Activated T-cell treated with anti-CD3 and anti-CD28 coated beads, Interleukin-2, amount 50 U/mL, for 24 hours (primary cell): ENCODE measurements around the gene KRTAP12-4.
"Not testable (repeated sequence)": the region's sequence is repeated elsewhere in the genome, so short reads cannot be mapped to it uniquely, and the experiment has no call there.

ENCODE experiments used
- DNase-seq: peaks from one replicate; pipeline ENCODE4 v3.0.0-alpha.2; 2020
- H3K27ac Mint-ChIP-seq: 2 replicates; pipeline ENCODE4 v1.8.0; 2020; ENCODE audit warnings: mild to moderate bottlenecking, mixed read lengths
- H3K27me3 Mint-ChIP-seq: 2 replicates; pipeline ENCODE4 v1.8.0; 2020; ENCODE audit warnings: mixed read lengths
- H3K36me3 Mint-ChIP-seq: 2 replicates; pipeline ENCODE4 v1.8.0; 2020; ENCODE audit warnings: low read depth, mixed read lengths
- H3K4me1 Mint-ChIP-seq: 2 replicates; pipeline ENCODE4 v1.8.0; 2020; ENCODE audit warnings: low read depth, mixed read lengths
- H3K4me3 Mint-ChIP-seq: 2 replicates; pipeline ENCODE4 v1.8.0; 2020; ENCODE audit warnings: mild to moderate bottlenecking, moderate library complexity, mixed read lengths
- H3K9me3 Mint-ChIP-seq: 2 replicates; pipeline ENCODE4 v1.8.0; 2020; ENCODE audit warnings: mixed read lengths

KRTAP12-4 gene

DNA sequence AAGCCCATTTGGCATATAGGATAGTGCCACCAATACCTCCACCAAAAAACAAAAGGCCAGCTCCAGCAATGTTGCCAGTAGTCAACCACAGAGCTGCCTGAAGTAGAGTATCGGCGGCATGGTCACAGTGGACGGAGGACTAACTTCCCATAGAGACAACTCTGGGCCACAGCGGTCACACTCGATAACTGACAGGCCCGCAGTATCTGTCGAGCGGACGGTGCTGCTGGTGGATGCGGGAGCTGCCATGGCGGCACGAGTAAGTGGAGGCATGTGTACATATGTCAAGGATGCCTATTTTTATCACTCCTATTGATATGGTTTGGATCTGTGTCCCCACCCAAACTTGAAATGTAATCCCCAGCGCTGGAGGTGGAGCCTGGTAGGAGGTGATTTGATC lies 23.4 kb upstream of the KRTAP12-4 start:
- Mint-ChIP-seq H3K9me3 (peaks cover 4% of the 10 kb centered on the region), H3K27ac (no peak overlapping the region), H3K36me3 (no peaks in the 10 kb centered on the region), H3K4me3 (no peak overlapping the region), H3K4me1 (no peaks in the 10 kb centered on the region), H3K27me3 (no peaks in the 10 kb centered on the region)
- no peak for DNase-seq

DNA sequence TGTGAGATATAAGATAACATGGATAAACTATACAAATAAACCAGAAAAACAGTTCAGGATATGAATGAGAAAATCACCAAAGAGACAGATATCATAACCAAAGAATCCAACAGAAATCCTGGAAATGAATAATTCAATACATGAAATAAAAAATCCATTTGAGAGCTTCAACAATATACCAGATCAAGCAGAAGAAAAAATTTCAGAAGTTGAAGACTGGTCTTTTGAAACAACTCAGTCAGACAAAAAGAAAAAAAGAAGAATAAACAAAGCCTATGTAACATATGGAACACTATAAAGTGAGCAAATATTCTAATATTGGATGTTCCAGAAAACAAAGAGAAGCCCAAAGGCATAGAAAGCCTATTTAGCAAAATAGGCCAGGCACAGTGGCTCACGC lies 17.5 kb upstream of the KRTAP12-4 start:
- H3K9me3 Mint-ChIP-seq, result peaks cover 24% of the 10 kb centered on the region
- no peaks in the 10 kb centered on the region for H3K36me3 Mint-ChIP-seq
- no peaks in the 10 kb centered on the region for H3K27me3 Mint-ChIP-seq
- DNase-seq, result no peak
- H3K4me3 Mint-ChIP-seq, result no peak overlapping the region
- no peak overlapping the region for H3K27ac Mint-ChIP-seq
- no peaks in the 10 kb centered on the region for H3K4me1 Mint-ChIP-seq

DNA sequence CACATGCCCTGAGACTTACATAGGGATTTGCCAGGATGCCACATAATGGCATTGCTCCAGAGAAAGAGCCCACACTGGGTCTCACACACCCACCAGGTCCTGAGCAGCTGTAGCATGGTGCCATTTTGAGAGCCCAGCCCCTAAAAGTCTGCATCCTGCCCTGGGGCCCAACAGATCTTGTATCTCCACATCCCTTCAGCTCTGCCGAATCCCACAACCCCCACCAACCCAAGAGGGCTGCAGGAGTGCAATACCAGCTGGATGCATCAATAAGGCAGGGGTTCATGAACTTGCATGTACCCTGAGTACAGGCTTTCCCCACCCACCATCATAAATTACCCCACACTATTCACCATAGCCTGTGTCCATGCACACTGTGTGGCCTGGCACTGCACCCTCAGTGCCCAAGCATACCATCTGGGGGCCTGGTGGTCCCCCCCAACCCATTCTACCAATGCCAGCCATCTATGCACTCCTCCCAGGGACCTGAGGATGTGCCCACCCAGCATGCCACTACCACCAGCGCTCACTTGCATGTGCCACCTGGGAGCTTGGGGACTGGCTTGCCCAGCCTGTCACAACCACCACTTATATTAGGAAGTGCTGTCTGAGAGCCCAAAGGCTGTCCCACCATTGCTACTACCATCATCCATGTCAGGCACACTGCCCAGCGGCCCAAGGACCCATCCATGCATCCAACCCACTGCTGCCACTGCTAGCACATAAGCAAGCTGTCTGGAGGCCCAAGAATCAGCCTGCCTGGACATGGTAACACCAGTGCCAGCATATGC lies 16.4 kb upstream of the KRTAP12-4 start:
- H3K27ac Mint-ChIP-seq, result no peak overlapping the region
- H3K27me3 Mint-ChIP-seq, result no peaks in the 10 kb centered on the region
- H3K36me3 Mint-ChIP-seq, result no peaks in the 10 kb centered on the region
- no peaks in the 10 kb centered on the region for H3K4me1 Mint-ChIP-seq
- DNase-seq, result no peak
- peaks cover 24% of the 10 kb centered on the region for H3K9me3 Mint-ChIP-seq
- no peak overlapping the region for H3K4me3 Mint-ChIP-seq

DNA sequence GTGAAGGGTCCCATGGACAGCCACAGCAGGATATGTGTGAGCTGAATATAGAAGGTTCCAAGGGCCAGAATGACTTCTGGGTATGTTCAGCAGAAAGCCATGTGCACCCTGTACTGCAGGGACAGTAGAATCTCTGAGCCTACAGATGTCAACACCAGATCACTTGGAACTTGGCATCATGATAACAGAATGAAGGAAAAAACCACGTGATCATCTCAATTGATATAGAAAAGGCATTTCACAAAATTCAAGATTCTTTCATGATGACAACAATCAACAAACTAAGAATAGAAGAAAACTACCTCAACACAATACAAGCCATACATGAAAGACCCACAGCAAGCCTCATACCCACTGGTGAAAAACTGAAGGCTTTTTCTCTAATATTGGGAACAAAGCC lies 13.2 kb upstream of the KRTAP12-4 start:
- no peaks in the 10 kb centered on the region for H3K4me1 Mint-ChIP-seq
- no peak overlapping the region for H3K27ac Mint-ChIP-seq
- no peaks in the 10 kb centered on the region for H3K36me3 Mint-ChIP-seq
- H3K9me3 Mint-ChIP-seq, result peaks cover 18% of the 10 kb centered on the region
- no peak for DNase-seq
- no peak overlapping the region for H3K4me3 Mint-ChIP-seq
- no peaks in the 10 kb centered on the region for H3K27me3 Mint-ChIP-seq

DNA sequence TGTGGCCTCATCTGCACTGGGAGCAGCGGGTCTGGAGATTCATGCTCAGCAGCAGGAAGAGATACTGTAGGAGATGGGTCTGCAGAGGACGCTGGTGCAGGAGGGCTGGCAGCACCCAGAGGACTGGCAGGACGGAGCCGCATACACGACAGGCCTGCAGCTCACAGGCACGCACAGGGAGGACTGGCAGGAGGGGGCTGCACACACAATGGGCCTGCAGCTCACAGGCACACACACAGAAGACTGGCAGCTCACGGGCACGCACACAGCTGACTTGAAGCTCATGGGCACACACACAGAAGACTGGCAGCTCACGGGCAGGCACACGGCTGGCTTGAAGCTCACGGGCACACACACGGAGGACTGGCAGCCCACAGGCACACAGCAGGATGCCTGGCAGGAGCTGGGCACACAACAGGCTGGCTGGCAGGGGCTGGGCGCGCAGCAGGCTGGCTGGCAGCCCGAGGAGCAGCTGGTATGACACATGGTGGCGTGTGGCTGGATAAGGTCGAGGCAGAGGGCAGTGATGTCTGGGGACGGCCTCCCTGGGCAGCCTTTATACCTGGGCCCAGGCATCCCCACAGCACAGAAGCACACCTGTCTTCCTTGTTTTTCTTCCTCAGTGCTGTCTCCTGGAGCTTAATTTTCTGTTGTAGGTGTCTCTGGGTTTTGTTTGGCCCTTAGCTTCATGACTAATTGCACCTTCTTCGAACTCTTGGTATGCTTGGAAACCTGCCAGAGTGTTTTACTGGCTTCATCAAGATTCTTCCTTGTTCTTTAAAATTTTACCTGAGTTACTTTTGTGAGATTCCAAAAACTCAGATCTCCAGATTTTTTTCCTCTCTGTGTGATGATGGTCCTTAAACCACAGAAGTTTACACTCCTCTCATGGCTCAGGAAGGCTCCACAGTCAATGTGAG lies 12.2 kb upstream of the KRTAP12-4 start, which contains the start of gene KRTAP12-2:
Gene KRTAP12-2 (minus strand): TSS at position 527 of the 920 bp plus-strand sequence. CDS start 41 bp downstream, at position 486.
- H3K4me3 Mint-ChIP-seq, result no peak within 1 kb of the TSS
- H3K27ac Mint-ChIP-seq, result no peak within 1 kb of the TSS
- no peaks in the 10 kb centered on the region for H3K36me3 Mint-ChIP-seq
- H3K27me3 Mint-ChIP-seq, result no peaks in the 10 kb centered on the region
- DNase-seq, result no peak
- no peaks in the 10 kb centered on the region for H3K4me1 Mint-ChIP-seq
- H3K9me3 Mint-ChIP-seq, result peaks cover 21% of the 10 kb centered on the region

DNA sequence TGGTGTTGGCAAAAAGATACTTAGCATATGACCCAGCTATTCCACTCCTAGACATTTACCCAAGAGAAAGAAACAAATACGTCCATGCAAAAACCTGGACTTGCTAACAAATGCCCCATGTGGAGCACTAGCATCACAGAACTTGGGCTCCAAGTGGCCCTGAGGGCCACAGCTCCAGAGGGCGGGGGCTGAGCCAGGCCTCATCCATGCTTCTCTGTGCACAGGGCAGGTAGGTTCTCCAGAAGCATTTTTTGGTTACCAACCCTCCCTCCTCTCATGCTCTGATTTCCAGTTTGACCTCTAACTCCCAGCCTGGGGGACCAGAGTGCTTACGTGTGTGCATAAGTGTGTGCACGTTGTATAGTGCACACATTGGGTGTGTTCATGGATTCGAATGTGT lies 10.2 kb upstream of the KRTAP12-4 start:
- no peaks in the 10 kb centered on the region for H3K36me3 Mint-ChIP-seq

GRCh38 chr21:44661567-44661966 lies 7.1 kb upstream of the KRTAP12-4 start:
- Mint-ChIP-seq H3K9me3 (peaks cover 21% of the 10 kb centered on the region), H3K4me1 (peaks cover 30% of the 10 kb centered on the region)
- DNase-seq, H3K27ac Mint-ChIP-seq, H3K36me3 Mint-ChIP-seq, H3K27me3 Mint-ChIP-seq, H3K4me3 Mint-ChIP-seq: not testable (repeated sequence)

More for the DNA sequence above, 10.2 kb upstream of the KRTAP12-4 start:
- no peak for DNase-seq
- no peaks in the 10 kb centered on the region for H3K27me3 Mint-ChIP-seq
- H3K4me3 Mint-ChIP-seq, result no peak overlapping the region
- peaks cover 16% of the 10 kb centered on the region for H3K9me3 Mint-ChIP-seq
- peaks cover 2% of the 10 kb centered on the region for H3K4me1 Mint-ChIP-seq
- no peak overlapping the region for H3K27ac Mint-ChIP-seq

DNA sequence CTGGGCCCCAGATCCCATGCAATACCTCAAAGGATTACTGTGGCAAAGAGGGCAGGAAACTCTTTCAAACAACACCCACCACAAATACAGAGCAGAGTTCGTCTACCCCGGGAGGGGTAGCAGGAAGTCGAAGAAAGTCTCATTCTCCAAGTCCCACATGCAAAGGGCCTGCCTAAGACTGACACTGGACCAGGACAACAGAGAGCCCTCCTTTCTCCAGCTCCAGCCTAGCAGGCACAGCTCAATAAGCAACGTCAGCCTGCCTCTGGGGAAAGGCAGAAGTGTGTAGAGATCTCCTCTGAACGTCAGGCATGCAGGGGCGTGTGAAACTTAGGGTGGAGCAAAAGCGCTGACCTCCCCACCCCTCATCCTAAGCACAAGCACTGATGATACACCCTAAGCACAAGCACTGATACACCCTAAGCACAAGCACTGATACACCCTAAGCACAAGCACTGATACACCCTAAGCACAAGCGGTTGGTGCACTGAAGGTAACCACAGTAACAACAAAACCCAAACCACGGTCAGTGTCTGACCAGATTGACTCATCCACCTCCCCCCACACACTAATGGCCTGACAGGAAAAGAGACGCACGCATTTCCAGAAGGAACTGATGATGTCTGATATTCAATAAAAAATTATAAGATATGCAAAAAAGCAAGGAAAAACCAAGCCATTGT lies 4.6 kb upstream of the KRTAP12-4 start:
- Mint-ChIP-seq H3K4me3 (no peak overlapping the region), H3K27me3 (no peaks in the 10 kb centered on the region), H3K27ac (peak overlapping the region; percentile 78), H3K36me3 (peaks cover 11% of the 10 kb centered on the region), H3K9me3 (peaks cover 32% of the 10 kb centered on the region), H3K4me1 (peaks cover 49% of the 10 kb centered on the region)
- DNase-seq, result no peak

- Mint-ChIP-seq H3K4me3 (no peak overlapping the region), H3K27ac (peak overlapping the region; percentile 78), H3K36me3 (peaks cover 11% of the 10 kb centered on the region), H3K4me1 (peaks cover 54% of the 10 kb centered on the region), H3K9me3 (peaks cover 32% of the 10 kb centered on the region), H3K27me3 (no peaks in the 10 kb centered on the region)
- DNase-seq, result no peak
Observed at GRCh38 chr21:44658541-44658910, 4.1 kb upstream of the KRTAP12-4 start.

DNA sequence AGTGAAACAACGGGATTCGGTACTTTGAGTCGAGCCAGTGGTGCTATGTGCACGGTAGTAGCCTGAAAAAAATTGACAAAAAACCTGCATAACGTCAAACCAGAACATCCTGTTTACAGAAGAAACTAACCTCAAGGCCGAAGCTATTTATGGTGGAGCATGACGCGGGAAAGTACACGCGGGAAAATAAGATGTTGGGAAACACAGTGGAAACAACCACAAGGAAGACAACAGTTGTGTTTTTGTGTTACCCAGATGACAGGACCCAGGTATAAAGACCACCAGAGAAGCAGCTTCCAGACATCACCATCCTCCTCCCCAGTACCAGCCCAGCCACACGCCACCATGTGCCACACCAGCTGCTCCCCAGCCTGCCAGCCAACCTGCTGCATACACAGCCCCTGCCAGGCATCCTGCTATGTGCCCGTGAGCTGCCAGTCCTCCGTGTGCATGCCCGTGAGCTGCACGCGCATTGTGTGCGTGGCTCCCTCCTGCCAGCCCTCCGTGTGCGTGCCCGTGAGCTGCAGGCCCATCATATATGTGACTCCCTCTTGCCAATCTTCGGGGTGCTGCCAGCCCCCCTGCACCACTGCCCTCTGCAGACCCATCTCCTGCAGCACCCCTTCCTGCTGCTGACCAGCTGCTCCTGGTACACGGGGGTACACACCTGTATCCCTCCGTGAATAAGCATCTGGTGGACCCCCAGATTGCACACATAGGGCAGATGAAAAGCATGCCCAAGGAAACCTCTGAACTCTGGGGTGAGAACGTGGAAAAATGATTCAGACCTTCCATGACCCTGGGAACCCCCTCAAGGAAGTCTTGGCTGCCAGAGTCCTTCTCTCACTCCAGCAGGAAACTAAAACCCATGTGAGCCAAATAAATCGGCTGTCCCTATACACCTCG lies 3.4 kb upstream of the KRTAP12-4 start, which contains the start of gene KRTAP12-3:
Gene KRTAP12-3 (plus strand): TSS at position 298 of the 906 bp plus-strand sequence. CDS start 48 bp downstream, at position 346.
- H3K9me3 Mint-ChIP-seq, result peaks cover 34% of the 10 kb centered on the region
- peak within 1 kb of the TSS; percentile 49 for H3K4me3 Mint-ChIP-seq
- H3K4me1 Mint-ChIP-seq, result peaks cover 56% of the 10 kb centered on the region

GRCh38 chr21:44656868-44657267 lies 2.4 kb upstream of the KRTAP12-4 start:
- Mint-ChIP-seq H3K27ac (no peak overlapping the region), H3K36me3 (peaks cover 11% of the 10 kb centered on the region), H3K4me1 (peaks cover 56% of the 10 kb centered on the region), H3K27me3 (no peaks in the 10 kb centered on the region), H3K4me3 (no peak overlapping the region), H3K9me3 (peaks cover 30% of the 10 kb centered on the region)
- DNase-seq, result no peak

More for the DNA sequence above, 3.4 kb upstream of the KRTAP12-4 start, which contains the start of gene KRTAP12-3:
- H3K27me3 Mint-ChIP-seq, result no peaks in the 10 kb centered on the region
- peaks cover 11% of the 10 kb centered on the region for H3K36me3 Mint-ChIP-seq
- H3K27ac Mint-ChIP-seq, result peak within 1 kb of the TSS; percentile 78
- DNase-seq, result no peak

DNA sequence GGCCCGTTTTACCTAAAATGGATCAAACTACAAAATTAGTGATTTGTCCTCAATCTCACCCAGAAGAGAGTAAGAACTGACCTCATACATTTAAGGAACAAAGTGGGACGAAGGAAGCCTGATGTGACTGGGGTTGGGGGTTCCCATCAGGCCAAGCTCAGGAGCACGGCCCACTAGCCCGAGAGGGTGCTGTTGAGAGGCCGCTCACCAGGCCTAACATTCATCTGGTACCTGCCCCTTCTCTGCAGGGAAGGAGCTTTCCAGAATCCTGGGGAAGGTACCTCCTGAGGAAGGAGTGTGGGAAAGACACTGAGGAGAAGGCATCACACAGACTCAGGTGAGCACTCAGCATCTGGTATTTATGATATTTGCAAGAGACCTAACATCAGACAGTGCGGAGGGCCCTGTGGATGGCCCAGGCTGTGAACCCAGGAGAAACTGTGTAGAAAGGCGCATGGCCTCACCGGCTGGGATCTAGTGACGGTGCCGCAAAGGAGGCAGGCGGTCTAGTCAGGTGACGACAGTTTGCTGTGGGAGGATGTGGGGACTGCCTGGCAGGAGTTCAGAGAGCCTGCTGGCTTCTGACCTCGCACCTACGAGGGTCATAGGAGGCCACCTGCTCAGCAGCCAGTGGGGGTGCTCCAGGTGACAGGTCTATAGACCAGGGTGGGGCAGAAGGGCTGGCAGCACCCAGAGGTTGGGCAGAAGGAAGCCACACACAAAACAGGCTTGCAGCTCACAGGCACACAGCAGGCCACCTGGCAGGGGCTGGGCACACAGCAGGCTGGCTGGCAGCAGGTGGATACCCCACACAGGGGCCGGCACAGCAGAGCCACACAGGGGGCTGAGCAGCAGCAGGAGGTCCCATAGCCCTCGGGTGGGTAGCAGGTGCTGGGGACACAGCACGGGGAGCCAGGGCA lies 543 bp downstream of the KRTAP12-4 start:
- DNase-seq, result peak; percentile 49
- H3K27me3 Mint-ChIP-seq, result no peaks in the 10 kb centered on the region
- no peak overlapping the region for H3K27ac Mint-ChIP-seq
- peaks cover 11% of the 10 kb centered on the region for H3K36me3 Mint-ChIP-seq
- H3K4me3 Mint-ChIP-seq, result no peak overlapping the region
- H3K9me3 Mint-ChIP-seq, result peaks cover 26% of the 10 kb centered on the region
- H3K4me1 Mint-ChIP-seq, result peaks cover 49% of the 10 kb centered on the region

DNA sequence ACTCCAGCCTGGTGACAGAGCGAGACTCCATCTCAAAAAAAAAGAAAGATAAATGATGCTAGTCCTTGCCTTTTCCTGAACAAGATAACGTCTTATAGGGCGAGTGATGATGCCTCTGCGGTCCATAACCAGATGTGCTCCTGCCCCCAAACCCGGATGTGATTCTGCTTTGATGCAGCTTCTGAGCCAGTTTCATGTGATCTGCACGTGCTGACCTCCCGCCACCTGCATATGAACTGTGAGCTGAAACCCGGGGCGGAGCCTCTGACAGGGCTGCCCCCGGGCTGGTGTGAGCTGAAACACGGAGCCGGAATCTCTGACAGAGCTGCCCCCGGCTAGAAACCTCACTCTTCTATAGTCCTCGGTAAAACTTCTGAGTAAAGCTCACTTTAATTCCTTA lies 1.3 kb downstream of the KRTAP12-4 start:
- H3K27me3 Mint-ChIP-seq, result no peaks in the 10 kb centered on the region
- peaks cover 11% of the 10 kb centered on the region for H3K36me3 Mint-ChIP-seq
- no peak overlapping the region for H3K4me3 Mint-ChIP-seq
- peaks cover 25% of the 10 kb centered on the region for H3K9me3 Mint-ChIP-seq
- peaks cover 41% of the 10 kb centered on the region for H3K4me1 Mint-ChIP-seq
- no peak overlapping the region for H3K27ac Mint-ChIP-seq
- DNase-seq, result no peak
